GM21786 (cell line): ENCODE measurements around the gene CYP2F1.

Experiments used
- ATAC-seq: cut with Tn5 transposase; IDR thresholded peaks from one replicate; pipeline ENCODE4 v1.9.1; 2021; ENCODE audit not compliant: unreplicated experiment

CYP2F1 gene

DNA sequence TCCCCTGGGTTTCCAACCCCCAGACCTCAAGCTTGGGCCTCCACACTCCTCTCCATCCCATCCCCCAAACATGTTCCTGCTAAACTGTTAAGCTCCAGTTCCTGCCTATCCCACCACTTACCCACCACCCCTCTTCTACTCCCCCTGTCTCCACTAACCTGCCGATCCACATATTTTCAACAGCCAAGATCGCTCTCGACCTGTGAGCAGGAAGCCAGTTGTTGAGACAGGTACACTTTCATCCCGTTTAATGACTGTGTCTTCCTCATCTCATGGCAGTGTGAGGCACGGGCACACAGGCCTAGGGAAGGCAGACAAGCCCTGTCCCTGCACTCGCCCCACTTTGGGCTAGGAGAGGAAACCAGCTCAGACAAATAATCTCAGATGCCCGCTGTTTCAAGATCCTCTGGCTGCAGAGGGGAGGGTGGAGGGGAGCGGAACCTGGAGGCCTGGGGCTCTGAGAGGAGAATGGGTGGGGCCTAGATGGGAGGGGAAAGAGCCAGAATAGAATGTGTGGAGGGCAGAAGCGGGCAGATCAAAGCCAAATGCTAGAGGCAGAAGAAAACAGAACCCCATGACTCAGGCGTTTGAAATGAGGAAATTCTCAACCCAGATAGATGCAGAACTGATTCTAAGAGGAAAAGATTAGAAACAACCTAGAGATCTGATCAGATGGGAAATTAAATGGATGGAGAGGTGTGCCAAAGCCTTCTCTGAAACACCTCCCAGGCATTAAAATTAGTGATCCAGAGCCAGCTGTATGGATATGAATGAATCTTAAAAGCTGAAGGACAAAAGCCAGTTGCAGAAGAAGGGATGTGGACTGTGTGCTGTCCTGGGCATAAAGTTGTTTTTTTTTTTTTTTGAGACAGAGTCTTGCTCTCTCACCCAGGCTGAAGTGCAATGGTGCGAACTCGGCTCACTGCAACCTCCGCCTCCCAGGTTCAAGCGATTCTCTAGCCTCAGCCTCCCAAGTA, 61.9 kb downstream of the CYP2F1 start:
- no peak for ATAC-seq
